ENCODE data around the gene PLEKHM3. TPM values are rescaled to one million over a fixed set of nuclear protein-coding genes. Genes with fewer than 3 reads are reported as not detected.

The PLEKHM3 gene
- total RNA-seq, 1 donor, result 23.5 TPM

DNA sequence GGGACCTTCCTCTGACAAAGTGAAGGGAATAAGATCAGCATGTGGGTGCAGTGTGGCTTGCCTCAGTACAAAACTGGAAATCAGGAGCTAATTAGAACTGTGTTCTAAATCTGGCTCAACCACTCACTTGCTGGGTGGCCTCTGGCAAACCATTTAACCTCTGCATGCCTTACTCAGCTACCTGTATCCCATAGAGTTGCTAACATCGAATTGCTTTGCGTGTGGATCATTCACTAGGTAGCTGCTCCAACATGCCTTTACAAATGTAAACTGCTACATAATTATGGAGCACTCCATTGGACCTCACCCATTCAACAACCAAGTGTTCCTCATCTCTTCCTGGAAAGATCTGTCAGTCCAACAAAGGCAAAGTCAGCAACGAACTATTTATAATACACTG is 19.0 kb downstream of the PLEKHM3 start:
- no peaks in the 10 kb centered on the region for H3K36me3 ChIP-seq (ENCODE audit: insufficient read depth, low read length)
- H3K79me2 ChIP-seq (ENCODE audit: insufficient read depth, low read length), result peaks cover 5% of the 10 kb centered on the region
- H3K27me3 ChIP-seq (ENCODE audit: insufficient read depth, low read length), result no peaks in the 10 kb centered on the region
- H3K4me2 ChIP-seq (ENCODE audit: insufficient read depth, low read length), result no peak overlapping the region
- no peak overlapping the region for H3K4me3 ChIP-seq (ENCODE audit: insufficient read depth, low read length)
- H3K27ac ChIP-seq (ENCODE audit: low read depth, low read length), result no peak overlapping the region
- no peaks in the 10 kb centered on the region for H4K20me1 ChIP-seq (ENCODE audit: insufficient read depth, low read length)
- no peak overlapping the region for H2AFZ ChIP-seq (ENCODE audit: low read length)
- TF ChIP-seq, protein P1, sequence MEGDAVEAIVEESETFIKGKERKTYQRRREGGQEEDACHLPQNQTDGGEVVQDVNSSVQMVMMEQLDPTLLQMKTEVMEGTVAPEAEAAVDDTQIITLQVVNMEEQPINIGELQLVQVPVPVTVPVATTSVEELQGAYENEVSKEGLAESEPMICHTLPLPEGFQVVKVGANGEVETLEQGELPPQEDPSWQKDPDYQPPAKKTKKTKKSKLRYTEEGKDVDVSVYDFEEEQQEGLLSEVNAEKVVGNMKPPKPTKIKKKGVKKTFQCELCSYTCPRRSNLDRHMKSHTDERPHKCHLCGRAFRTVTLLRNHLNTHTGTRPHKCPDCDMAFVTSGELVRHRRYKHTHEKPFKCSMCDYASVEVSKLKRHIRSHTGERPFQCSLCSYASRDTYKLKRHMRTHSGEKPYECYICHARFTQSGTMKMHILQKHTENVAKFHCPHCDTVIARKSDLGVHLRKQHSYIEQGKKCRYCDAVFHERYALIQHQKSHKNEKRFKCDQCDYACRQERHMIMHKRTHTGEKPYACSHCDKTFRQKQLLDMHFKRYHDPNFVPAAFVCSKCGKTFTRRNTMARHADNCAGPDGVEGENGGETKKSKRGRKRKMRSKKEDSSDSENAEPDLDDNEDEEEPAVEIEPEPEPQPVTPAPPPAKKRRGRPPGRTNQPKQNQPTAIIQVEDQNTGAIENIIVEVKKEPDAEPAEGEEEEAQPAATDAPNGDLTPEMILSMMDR (IDR thresholded peaks at IDR 0.05; ENCODE audit: extremely low read depth, low read depth, low read length), result no peak
- no peak for DNase-seq (ENCODE audit: insufficient read length, low spot score, missing footprints)
- peaks cover 6% of the 10 kb centered on the region for H3K4me1 ChIP-seq (ENCODE audit: insufficient read depth, low read length)
- H3K9me3 ChIP-seq (ENCODE audit: low read depth, low read length), result no peaks in the 10 kb centered on the region

DNA sequence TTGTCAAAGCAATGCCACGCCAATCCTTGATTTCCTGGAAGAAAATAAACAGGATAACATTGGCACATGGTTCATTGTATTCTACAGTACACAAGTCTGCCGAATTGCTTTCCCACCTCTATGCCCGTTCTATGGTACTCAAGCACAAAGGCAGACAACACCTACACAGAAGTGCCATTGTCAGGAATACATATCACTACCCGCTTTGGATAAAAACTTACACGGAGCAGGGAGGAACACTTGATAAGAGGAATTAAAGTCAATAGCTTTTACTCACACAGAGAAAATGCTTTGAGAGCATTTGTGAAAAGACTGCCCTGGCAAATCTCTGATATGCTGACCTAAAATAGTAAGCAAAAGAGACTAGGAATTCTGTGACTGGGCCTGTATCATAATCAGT is 23.4 kb downstream of the PLEKHM3 start:
- H3K27ac ChIP-seq (ENCODE audit: low read depth, low read length), result no peak overlapping the region
- no peak for DNase-seq (ENCODE audit: insufficient read length, low spot score, missing footprints)
- H3K27me3 ChIP-seq (ENCODE audit: insufficient read depth, low read length), result no peaks in the 10 kb centered on the region
- H3K4me1 ChIP-seq (ENCODE audit: insufficient read depth, low read length), result peaks cover 12% of the 10 kb centered on the region
- H3K4me2 ChIP-seq (ENCODE audit: insufficient read depth, low read length), result no peak overlapping the region
- H3K79me2 ChIP-seq (ENCODE audit: insufficient read depth, low read length), result peaks cover 3% of the 10 kb centered on the region
- H2AFZ ChIP-seq (ENCODE audit: low read length), result no peak overlapping the region
- no peak overlapping the region for H3K4me3 ChIP-seq (ENCODE audit: insufficient read depth, low read length)
- H4K20me1 ChIP-seq (ENCODE audit: insufficient read depth, low read length), result no peaks in the 10 kb centered on the region
- no peaks in the 10 kb centered on the region for H3K36me3 ChIP-seq (ENCODE audit: insufficient read depth, low read length)
- H3K9me3 ChIP-seq (ENCODE audit: low read depth, low read length), result no peaks in the 10 kb centered on the region
- TF ChIP-seq, protein P1 (IDR thresholded peaks at IDR 0.05; ENCODE audit: extremely low read depth, low read depth, low read length), result no peak

DNA sequence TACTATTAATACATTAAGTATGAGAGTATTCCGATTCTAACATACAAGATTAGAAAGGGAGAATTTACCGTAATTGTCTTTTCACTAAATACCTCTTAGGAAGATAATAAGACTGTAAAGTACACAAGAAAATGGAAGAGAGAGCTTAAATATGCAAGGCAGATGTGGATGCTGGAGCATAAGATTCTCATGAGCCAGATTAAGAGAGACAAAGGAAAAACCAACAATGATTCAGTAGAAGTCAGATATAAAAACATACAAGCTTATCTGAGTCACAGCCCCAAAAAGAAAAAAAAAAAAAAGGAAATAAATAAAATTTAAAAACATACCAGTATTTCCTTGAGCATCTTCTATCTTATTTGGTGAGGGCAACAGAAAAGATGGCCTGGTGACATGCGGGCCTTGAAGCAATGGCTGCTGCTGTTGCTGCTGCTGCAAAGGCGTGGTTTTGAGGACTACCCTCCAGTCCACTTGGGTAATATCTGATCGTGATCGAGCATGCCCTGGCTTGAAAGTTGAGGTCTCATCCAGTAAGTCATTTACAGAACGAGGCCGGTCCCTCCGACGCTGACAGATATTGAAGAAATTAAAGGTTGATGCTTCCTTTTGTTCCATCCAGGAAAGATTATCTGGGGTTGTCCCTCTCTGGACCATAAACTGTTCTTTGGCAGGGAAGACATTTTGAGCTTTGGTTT is 24.5 kb downstream of the PLEKHM3 start:
- Histone ChIP-seq H3K36me3 (ENCODE audit: insufficient read depth, low read length) (no peaks in the 10 kb centered on the region), H3K27ac (ENCODE audit: low read depth, low read length) (peak overlapping the region; percentile 22), H4K20me1 (ENCODE audit: insufficient read depth, low read length) (no peaks in the 10 kb centered on the region), H3K79me2 (ENCODE audit: insufficient read depth, low read length) (peaks cover 3% of the 10 kb centered on the region), H3K4me1 (ENCODE audit: insufficient read depth, low read length) (peaks cover 15% of the 10 kb centered on the region), H3K4me3 (ENCODE audit: insufficient read depth, low read length) (no peak overlapping the region), H3K27me3 (ENCODE audit: insufficient read depth, low read length) (no peaks in the 10 kb centered on the region), H3K4me2 (ENCODE audit: insufficient read depth, low read length) (no peak overlapping the region), H3K9me3 (ENCODE audit: low read depth, low read length) (no peaks in the 10 kb centered on the region), H2AFZ (ENCODE audit: low read length) (no peak overlapping the region)
- TF ChIP-seq, protein P1 (IDR thresholded peaks at IDR 0.05; ENCODE audit: extremely low read depth, low read depth, low read length), result no peak
- no peak for DNase-seq (ENCODE audit: insufficient read length, low spot score, missing footprints)

DNA sequence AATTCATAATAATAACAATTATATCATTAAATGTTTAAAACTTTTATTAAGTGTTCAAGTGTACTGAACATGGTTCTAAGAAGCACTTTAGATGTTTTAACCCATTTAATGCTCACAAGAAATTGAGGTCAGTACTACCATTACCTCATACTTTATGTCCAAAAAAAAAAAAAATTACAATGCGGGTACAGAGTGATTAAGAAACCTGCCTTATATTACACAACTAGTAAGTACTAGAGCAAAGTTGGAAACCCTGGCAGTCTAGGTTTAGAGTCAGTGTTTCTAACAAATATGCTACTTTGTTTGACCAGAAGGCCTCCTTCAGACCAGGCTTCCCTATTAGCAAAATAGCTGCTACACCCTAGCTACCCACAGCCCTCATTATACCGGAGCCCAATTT is 28.5 kb downstream of the PLEKHM3 start:
- H3K9me3 ChIP-seq (ENCODE audit: low read depth, low read length), result no peaks in the 10 kb centered on the region

More for the DNA sequence above, 28.5 kb downstream of the PLEKHM3 start:
- H3K4me2 ChIP-seq (ENCODE audit: insufficient read depth, low read length), result no peak overlapping the region
- H2AFZ ChIP-seq (ENCODE audit: low read length), result no peak overlapping the region
- TF ChIP-seq, protein P1 (IDR thresholded peaks at IDR 0.05; ENCODE audit: extremely low read depth, low read depth, low read length), result no peak
- DNase-seq (ENCODE audit: insufficient read length, low spot score, missing footprints), result no peak
- H3K36me3 ChIP-seq (ENCODE audit: insufficient read depth, low read length), result no peaks in the 10 kb centered on the region
- H3K27ac ChIP-seq (ENCODE audit: low read depth, low read length), result no peak overlapping the region
- no peaks in the 10 kb centered on the region for H4K20me1 ChIP-seq (ENCODE audit: insufficient read depth, low read length)
- peaks cover 7% of the 10 kb centered on the region for H3K79me2 ChIP-seq (ENCODE audit: insufficient read depth, low read length)
- no peaks in the 10 kb centered on the region for H3K27me3 ChIP-seq (ENCODE audit: insufficient read depth, low read length)
- no peak overlapping the region for H3K4me3 ChIP-seq (ENCODE audit: insufficient read depth, low read length)
- H3K4me1 ChIP-seq (ENCODE audit: insufficient read depth, low read length), result peaks cover 29% of the 10 kb centered on the region
